SKM-1 treated with dmso at 0.1 percent for 144 hours (cell line): Measurements from ENCODE around the gene ANKRD18B.
"Not testable (repeated sequence)": the region's sequence is repeated elsewhere in the genome, so short reads cannot be mapped to it uniquely, and the experiment has no call there.

Experiments used
- DNase-seq: peaks from one replicate; lab custom pipeline; 2025; ENCODE audit not compliant: unreplicated experiment; lab: John Stamatoyannopoulos, UW

ANKRD18B gene

DNA sequence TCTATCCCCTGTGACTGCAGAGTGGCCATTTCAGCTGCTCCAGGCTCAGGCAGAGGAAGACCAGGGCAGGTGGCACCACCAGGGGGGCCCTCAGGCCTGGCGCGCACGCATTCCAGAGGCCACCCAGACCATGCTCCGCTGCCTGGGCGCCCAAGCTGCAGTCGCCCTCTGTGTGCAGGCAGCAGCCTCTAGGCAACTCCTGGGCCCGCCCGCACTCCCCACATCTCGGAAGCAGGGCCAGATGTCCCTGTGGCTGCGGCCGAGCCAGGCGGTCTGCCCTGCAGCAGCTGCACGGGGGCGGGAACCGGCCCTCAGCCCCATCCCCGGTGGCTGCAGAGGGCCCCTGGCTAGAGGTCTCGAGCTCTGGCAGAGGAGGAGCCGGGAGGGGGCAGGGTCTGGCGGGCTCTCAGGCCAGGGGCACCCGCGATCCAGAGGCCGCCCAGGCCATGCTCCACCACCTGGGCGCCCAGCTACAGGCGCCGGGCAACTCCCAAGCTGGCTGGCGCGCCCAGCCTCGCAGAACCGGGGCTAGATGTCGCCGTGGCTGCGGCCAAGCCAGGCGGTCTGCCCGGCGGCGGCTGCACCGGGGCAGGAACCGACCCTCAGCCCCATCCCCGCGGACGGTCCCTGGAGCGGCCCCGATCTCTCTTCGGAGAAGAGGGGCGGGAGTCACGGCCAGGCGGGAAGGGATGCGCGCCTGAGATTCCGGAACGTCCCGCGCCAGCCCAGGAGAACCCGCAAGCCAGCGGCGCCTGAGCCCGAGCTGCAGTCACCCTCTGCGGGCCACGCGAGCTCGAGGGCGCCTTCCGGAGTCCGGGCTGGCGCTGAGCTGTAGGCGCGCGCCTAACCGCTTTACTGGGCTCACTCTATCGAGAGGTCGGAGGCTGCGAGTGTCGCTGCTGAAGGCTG lies at the start of gene ANKRD18B:
TSS of gene ANKRD18B (plus strand) at position 855 of the 909 bp plus-strand sequence. CDS start 239 bp downstream, outside the sequence.
- peak; percentile 66 for DNase-seq

DNA sequence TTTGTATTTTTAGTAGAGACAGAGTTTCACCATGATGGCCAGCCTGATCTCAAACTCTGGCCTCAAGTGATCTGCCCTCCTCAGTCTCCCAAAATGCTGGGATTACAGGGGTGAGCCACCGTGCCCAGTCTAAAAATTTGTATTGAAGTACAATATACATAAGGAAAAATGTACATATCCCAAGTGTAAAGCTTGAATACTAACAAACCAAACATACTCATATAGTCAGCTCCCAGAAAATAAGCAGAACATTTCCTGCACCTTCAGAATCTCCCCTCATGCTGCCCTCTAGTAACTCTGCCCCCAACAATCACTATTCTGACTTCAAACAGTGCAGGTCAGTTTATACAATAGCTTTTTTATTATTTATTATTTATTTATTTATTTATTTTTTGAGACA lies 48.7 kb upstream of the ANKRD18B start:
- no peak for DNase-seq

DNA sequence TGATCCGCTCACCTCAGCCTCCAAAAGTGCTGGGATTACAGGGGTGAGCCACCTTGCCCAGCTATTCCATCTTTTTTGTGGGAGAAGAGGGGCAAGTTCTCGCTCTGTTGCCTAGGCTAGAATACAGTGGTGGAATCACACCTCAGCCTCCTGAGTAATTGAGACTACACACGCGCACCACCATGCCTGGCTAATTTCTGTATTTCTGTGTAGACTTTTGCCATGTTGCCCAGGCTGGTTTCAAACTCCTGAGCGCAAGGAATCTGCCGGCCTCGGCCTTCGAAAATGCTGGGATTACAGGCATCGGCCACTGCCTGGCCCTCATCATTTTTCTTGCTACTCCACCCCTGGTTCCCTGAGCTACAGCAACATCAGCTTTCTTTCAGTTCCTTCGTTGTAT lies 47.5 kb upstream of the ANKRD18B start:
- no peak for DNase-seq

DNA sequence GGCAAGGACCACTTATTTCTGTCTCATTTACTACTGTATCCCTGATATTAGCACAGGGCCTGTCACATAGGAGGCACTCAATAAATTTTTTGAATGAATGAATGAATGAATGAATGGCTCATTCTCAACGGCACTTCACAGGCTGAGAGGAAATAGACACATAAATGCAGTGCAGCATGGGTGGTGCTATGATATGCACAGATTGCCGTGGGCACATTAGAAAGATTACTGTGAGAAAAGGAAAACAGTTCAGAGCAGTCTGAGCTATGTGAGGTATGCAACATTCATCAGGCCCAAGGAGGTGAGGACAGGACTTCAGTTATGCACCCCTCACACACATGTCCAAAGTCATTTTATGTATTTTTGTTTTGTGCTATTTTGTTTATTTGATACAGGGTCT lies 43.9 kb upstream of the ANKRD18B start:
- no peak for DNase-seq

DNA sequence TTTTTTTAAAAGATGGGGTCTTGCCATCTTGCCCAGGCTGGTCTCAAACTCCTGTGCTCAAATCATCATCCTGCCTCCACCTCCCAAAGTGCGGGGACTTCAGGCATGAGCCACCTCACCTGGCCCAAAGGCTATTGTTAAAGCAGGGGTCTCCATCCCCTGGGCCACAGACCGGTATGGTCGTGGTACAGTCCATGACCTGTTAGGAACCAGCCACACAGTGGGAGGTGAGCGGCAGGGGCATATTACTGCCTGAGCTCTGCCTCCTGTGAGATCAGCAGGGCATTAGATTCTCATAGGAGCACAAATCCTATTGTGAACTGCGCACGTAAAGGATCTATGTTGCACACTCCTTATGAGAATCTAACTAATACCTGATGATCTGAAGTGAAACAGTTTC lies 43.1 kb upstream of the ANKRD18B start:
- no peak for DNase-seq

DNA sequence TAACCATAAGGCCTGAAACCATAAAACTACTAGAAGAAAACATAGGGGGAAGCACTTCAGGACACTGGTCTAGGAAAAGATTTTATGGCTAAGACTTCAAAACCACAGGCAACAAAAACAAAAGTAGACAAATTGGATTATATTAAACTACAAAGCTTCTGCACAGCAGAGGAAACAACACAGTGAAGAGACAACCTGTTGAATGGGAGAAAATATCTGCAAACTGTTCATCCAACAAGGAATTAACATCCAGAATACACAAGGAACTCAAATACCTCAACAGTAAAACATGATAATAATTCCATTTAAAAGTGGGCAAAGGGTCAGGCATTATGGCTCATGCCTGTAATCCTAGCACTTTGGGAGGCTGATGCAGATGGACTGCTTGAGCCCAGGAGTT lies 38.7 kb upstream of the ANKRD18B start:
- not testable (repeated sequence) for DNase-seq

DNA sequence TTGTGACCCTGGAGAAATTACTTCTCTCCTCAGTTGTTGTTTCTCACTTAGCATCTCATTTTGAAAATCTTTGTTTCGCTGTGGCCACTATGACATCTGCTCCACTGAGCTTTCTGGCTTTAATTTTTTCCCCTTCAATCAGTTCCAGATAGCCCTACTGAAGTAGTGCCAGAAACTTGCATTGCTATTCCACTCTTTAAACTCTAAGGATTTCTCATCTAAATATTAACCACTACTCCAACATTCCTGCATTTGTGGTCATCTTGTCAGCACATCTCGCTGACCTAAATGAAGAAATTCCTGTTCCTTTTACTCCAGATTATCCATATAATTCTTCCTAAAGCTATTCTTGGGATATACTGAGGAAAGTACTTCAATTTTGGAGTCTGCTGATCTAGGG lies 35.0 kb upstream of the ANKRD18B start:
- DNase-seq, result no peak

DNA sequence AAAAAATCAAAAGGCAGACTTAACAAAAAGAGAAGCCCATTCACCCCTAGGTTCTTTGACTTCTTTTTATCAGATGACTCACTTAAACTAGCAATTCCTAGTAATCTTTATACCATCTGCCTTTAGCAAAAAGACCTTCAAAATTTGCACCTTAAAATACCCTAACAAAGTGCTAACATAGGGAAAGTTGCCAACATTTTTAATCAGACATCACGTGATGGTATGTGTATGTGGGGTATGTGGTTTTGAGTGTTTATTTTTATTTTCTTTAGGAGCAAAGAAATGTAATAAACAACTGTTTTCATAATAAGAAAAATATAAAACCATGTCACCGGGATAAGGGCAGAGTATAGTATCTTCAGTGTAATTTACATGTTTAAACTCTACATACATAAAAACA lies 30.2 kb upstream of the ANKRD18B start:
- DNase-seq, result not testable (repeated sequence)

DNA sequence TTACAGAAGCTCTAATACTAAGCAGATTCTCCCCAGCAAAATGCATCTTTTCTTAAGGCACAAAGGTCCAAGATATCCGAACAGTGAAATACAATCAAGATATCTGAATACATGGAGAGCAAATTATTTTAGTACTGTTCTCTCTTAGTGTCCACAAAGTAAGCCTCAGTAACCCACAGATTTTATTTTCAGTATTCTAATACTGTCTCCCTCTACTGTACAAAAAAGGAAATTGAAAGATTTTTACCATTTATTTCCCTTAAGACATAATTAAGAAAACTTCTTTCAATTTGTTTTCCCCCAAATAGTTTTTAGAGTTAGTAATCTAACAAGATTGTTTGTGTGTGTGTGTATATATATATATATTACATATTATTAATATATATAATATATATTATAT lies 25.7 kb upstream of the ANKRD18B start:
- no peak for DNase-seq

DNA sequence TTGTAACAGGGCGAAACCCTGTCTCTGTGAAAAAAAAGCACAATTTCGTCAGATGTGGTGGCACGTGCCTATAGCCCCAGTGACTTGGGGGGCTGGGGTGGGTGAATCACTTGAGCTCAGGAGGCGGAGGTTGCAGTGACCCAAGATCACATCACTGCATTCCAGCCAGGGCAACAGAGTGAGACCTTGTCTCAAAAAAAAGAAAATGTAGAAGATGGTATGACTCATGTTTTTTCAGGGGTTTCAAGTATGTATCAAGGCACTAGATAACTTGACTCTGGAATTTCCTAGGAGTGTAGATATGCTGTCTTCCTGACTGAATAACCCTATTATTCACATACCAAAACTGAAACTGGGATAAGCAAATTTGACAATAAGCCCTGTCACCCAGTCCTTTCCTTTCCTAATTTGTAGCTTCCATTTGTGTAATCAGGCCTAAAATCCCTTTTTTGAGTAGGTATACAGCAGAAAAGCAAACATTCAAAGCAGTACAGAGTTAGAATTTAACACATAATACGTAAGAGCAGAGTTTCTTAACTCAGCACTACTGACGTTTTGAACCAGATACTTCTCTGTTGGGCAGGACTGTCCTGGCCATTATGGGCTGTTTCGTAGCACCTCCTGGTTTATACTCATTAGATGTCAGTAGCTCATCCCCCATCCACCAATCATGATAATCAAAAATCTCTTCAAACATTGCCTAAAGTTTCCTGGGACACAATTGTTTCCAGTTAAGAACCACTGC lies 17.3 kb upstream of the ANKRD18B start:
- no peak for DNase-seq

DNA sequence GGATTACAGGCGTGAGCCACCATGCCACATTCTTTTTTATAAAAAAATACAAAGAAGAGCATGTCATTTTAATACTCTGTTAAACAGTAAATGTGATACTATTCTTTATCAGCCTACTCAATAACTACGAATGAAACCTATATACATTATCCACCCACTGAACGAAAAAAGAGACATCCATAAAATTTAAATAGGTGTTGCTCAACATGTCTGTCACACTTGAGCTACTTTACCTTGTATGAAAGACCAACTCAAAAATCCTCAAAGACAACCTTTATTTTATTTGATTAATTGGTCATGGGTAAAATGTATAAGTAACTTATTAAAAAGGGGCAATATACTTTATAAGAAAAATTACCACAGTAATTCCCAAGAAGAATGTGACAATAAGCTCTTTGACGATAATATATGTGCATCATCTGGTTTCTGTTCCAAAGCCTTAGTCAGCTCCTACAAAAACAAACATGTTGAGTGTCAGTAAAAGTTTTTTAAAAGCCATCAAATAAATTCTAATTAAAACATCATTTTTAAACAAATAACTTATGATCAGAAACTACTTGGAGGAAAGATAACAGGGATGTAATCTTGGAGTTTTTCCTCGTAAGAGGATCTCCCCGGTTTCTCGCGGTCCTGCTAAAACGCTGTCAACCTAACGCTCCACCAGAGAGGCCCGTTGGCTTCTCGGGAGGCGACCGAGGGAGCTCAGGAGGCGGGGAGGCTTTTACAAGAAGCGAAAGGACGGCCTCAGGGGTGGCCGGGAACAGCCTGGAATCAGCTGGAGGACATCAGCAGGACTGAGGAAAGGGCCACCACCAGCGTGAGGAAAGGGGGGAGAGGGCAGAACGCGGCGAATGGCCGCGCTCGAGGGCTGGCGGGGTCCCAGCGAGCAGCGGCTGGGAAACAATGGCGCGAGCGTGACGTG lies 13.5 kb upstream of the ANKRD18B start:
- no peak for DNase-seq

DNA sequence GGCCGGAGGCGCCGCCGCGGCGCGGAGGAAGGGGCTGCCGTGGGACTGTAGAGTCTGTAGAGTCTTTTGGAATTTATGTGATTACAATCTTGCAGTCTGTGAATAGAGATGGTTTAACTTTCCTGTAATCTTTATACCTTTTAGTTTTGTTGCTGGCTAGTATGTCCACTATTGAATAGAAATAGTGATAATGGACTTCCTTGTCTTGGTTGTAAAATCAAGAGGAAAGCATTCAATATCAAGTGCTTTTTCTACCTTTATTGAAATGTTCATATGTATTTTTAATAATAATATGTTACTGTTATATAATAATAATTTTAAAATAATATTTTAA lies 12.9 kb upstream of the ANKRD18B start:
- DNase-seq, result not testable (repeated sequence)

DNA sequence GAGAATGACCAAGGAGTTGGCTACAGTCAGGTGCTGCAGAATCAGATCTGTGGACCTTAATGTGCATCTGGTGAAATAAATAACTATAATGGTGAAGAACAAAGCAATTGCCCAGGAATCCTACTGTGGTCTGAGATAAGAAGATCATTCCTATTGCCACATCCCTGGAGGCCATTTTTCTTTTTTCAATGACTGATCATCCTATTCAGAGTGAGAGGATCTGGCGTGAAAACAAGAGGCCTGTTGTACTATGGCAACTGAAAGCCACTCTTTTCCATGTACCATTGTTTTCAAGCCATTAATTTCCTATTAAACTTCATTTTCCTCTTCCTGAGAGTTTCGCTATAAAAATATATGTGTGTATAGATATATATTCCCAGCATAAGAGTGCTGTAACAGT lies 11.5 kb upstream of the ANKRD18B start:
- DNase-seq, result not testable (repeated sequence)

DNA sequence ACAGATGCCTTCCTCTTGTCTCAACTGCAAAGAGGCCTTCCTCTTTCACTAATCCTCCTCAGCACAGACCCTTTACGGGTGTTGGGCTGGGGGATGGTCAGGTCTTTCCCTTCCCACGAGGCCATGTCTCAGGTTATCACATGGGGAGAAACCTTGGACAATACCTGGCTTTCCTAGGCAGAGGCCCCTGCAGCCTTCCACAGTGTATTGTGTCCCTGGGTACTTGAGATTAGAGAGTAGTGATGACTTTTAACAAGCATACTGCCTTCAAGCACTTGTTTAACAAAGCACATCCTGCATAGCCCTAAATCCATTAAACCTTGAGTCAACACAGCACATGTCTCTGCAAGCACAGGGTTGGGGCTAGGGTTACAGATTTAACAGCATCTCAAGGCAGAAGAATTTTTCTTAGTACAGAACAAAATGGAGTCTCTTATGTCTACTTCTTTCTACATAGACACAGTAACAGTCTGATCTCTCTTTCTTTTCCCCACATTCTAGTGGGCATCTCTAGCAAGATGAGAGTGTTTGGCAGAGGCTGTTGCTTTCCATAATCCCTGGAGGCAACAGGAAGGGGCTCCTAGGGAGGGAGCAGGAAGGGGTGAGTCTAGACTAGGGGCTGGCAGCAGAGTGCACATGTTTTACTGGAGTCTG lies 8.6 kb upstream of the ANKRD18B start:
- DNase-seq, result not testable (repeated sequence)

DNA sequence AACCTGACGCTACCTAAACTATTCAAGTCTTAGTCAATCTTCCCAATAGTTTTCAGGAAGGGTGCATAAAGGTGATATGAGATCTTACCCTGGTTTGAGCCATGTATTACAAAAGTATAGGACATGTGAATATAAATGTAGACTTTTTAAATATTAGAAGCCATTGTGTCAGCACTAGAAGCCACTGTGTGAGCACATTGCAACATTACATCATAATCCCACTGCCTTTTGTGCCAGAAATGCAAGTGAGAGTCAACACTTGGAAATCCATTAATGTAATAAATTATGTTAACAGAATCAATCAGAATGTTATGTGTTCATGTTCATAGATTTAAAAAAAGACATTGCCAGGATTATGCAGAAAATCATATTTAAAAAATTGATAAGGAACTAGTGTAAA lies 7.7 kb upstream of the ANKRD18B start:
- DNase-seq, result not testable (repeated sequence)

DNA sequence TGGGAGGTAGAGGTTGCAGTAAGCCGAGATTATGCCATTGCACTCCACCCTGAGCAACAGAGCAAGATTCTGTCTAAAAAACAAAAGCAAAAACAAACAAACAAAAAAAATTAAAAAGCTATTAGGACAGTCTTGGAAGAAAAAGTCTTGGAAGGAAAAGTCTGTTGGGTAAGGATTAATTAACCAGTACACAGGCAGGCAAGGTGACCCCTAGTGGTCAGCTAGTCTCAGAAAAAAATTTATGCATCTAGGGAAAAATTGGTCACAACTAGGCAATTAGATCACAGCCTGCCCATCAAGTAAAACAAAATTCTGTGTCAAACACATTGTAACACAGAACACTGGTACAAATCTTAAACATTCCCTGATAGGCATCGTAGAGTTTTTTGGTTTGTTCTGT lies 6.7 kb upstream of the ANKRD18B start:
- peak; percentile 38 for DNase-seq

DNA sequence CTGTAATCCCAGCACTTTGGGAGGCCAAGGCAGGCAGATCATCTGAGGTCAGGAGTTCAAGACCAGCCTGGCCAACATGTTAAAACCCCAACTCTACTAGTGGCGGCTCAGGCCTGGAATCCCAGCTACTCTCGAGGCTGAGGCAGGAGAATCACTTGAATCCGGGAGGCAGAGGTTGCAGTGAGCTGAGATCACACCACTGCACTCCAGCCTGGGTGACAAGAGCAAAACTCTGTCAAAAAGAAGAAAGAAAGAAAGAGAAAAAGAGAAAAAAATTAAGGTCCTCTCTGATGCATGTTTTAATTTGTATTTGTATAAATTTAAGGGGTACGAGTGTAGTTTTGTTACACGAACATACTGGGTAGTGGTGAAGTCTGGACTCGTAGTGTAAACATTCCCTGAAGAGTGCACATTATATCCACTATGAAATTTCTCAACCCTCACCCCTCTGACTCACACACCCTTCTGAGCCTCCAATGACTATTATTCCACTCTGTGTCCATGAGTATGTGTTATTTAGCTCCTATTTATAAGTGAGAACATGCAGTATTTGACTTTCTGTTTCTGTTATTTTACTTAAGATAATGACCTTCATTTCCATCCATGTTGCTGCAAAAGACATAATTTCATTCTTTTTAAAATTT lies 6.0 kb upstream of the ANKRD18B start:
- not testable (repeated sequence) for DNase-seq

DNA sequence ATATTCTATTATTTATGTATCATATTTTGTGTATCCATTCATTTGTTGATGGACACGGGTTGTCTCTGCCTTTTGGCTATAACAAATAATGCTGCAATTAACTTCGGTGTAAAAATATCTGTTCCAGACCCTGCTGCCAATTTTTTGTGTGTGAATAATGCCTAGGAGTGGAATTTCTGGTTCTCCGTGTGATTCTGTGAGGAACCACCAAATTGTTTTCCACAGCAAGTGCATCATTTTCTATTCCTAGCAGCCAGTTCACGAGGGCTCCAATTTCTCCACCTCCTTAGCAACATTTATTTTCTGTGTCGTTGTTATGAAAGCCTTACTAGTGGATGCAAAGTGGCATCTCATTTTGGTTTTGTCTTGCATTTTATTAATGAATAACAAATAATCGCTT lies 2.2 kb upstream of the ANKRD18B start:
- DNase-seq, result not testable (repeated sequence)

DNA sequence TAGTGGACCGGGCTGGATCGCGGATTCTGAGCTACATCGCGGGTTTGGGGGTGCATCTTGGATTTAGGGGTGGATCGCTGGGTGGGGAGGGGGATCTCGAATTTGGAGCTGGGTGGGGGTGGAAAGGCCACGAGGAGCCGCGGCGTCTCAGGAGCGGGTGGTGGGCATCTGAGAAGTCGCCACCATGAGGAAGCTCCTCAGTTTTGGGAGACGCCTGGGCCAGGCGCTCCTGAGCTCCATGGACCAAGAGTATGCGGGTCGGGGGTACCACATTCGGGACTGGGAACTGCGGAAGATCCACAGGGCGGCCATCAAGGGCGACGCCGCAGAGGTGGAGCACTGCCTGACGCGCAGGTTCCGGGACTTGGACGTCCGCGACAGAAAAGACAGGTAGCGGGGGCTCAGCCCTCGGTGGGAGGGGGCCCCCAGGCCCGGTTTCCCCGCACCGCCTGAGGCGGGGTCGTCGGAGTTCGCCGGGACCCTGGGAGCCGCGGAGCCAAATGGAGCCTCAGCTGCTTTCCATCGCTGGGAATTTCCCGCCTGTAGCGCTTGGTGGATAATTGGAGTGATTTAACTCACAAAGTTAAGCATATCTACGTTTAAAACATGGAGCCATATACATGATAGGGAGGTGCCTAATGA lies 376 bp downstream of the ANKRD18B start:
- no peak for DNase-seq

DNA sequence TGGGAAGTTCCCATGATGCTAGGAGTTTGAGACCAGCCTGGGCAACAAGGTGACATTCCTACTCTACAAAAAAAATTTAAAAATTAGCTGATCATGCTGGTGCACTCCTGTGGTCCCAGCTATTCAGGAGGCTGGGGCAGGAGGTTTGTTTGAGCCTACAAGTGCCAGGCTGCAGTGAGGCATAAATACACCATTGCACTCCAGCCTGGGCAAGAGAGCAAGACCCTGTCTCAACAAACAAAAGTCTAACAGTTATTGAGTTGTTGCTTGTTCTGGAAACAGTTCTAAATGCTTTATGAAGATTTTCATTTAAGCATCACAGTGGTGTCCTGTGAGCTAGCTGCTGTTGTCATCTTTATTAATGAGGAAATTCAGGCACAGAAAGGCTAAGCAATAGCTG lies 4.0 kb downstream of the ANKRD18B start:
- not testable (repeated sequence) for DNase-seq
